HEK293 (cell line): ENCODE results near the gene PDE11A.

Experiments
- CTCF ChIA-PET: fragments of 350-600 bp; formaldehyde crosslinking; extraction: SDS; loops from one replicate; lab custom pipeline; 2021; ENCODE audit warnings: antibody characterized with exemption; lab: Yijun Ruan, JAX
- POLR2A ChIA-PET: fragments of 300-600 bp; formaldehyde crosslinking; extraction: SDS; loops from one replicate; lab custom pipeline; 2020; ENCODE audit warnings: antibody characterized with exemption, inconsistent platforms; lab: Yijun Ruan, JAX
- H3K27ac ChIP-seq: fragments of 200-500 bp; sonication (Bioruptor generic); 2 replicates; pipeline ENCODE4 v1.5.1; 2014; ENCODE audit warnings: low read depth, low read length, control low read depth, inconsistent platforms; ENCODE audit errors: extremely low read depth
- H3K36me3 ChIP-seq, 2 experiments: fragments of 200-500 bp in 1 of 2; sonication (Bioruptor generic) in 1 of 2; 1 replicate in 1 of 2; 2 replicates in 1 of 2; pipeline ENCODE4 v1.5.1; 2014 to 2017; ENCODE audit warnings: inconsistent platforms in 2 of 2, low read length in 2 of 2; ENCODE audit not compliant: control insufficient read depth in 2 of 2, insufficient read depth in 1 of 2
- H3K4me1 ChIP-seq: fragments of 200-500 bp; sonication (Bioruptor generic); 2 replicates; pipeline ENCODE4 v1.5.1; 2014; ENCODE audit warnings: mild to moderate bottlenecking, low read length, inconsistent platforms; ENCODE audit not compliant: control insufficient read depth, insufficient read depth
- H3K4me3 ChIP-seq: 2 replicates; pipeline ENCODE4 v1.5.1; 2011; ENCODE audit warnings: low read depth, mild to moderate bottlenecking, control low read depth, low read length, moderate library complexity
- H3K9me3 ChIP-seq: fragments of 200-500 bp; sonication (Bioruptor generic); 2 replicates; pipeline ENCODE4 v1.5.1; 2014; ENCODE audit warnings: low read depth, low read length, inconsistent platforms; ENCODE audit not compliant: control insufficient read depth, insufficient read depth
- BCL6B ChIP-seq: fragments of 450-650 bp; formaldehyde crosslinking; IDR thresholded peaks from 2 replicates; pipeline ENCODE4 v1.5.1; 2017; ENCODE audit warnings: missing biosample characterization, missing genetic modification characterization
- GFI1B ChIP-seq: fragments of 450-650 bp; formaldehyde crosslinking; IDR thresholded peaks from 2 replicates; pipeline ENCODE4 v1.5.1; 2016; ENCODE audit warnings: missing biosample characterization, missing genetic modification characterization
- GLIS1 ChIP-seq: fragments of 450-650 bp; formaldehyde crosslinking; IDR thresholded peaks from 2 replicates; pipeline ENCODE4 v1.5.1; 2016; ENCODE audit warnings: missing biosample characterization, missing genetic modification characterization
- KLF17 ChIP-seq: fragments of 450-650 bp; formaldehyde crosslinking; IDR thresholded peaks from 2 replicates; pipeline ENCODE4 v1.5.1; 2016; ENCODE audit warnings: missing biosample characterization, missing genetic modification characterization
- OSR2 ChIP-seq: fragments of 450-650 bp; formaldehyde crosslinking; IDR thresholded peaks from 2 replicates; pipeline ENCODE4 v1.5.1; 2016; ENCODE audit warnings: missing biosample characterization, missing genetic modification characterization
- REPIN1 ChIP-seq: fragments of 450-650 bp; formaldehyde crosslinking; IDR thresholded peaks from 2 replicates; pipeline ENCODE4 v1.5.1; 2017; ENCODE audit warnings: missing biosample characterization, missing genetic modification characterization, low read depth
- ZBTB21 ChIP-seq: fragments of 450-650 bp; formaldehyde crosslinking; IDR thresholded peaks from 2 replicates; pipeline ENCODE4 v1.5.1; 2017; ENCODE audit warnings: missing biosample characterization, missing genetic modification characterization
- ZIC2 ChIP-seq: fragments of 450-650 bp; formaldehyde crosslinking; IDR thresholded peaks from 2 replicates; pipeline ENCODE4 v1.5.1; 2016; ENCODE audit warnings: missing biosample characterization, missing genetic modification characterization
- ZNF121 ChIP-seq: fragments of 450-650 bp; formaldehyde crosslinking; IDR thresholded peaks from 2 replicates; pipeline ENCODE4 v1.5.1; 2016; ENCODE audit warnings: missing biosample characterization, missing genetic modification characterization
- ZNF202 ChIP-seq: fragments of 450-650 bp; formaldehyde crosslinking; IDR thresholded peaks from 2 replicates; pipeline ENCODE4 v1.5.1; 2016; ENCODE audit warnings: missing biosample characterization, missing genetic modification characterization, borderline replicate concordance
- ZNF223 ChIP-seq: fragments of 450-650 bp; formaldehyde crosslinking; IDR thresholded peaks from 2 replicates; pipeline ENCODE4 v1.5.1; 2016; ENCODE audit warnings: missing biosample characterization, missing genetic modification characterization
- ZNF23 ChIP-seq: fragments of 450-650 bp; formaldehyde crosslinking; IDR thresholded peaks from 2 replicates; pipeline ENCODE4 v1.5.1; 2016; ENCODE audit warnings: missing biosample characterization, missing genetic modification characterization, borderline replicate concordance
- ZNF391 ChIP-seq: fragments of 450-650 bp; formaldehyde crosslinking; IDR thresholded peaks from 2 replicates; pipeline ENCODE4 v1.5.1; 2016; ENCODE audit warnings: low read depth, missing biosample characterization, missing genetic modification characterization, borderline replicate concordance
- ZNF626 ChIP-seq: fragments of 450-650 bp; sonication (Bioruptor Pico); formaldehyde crosslinking; IDR thresholded peaks from 2 replicates; pipeline ENCODE4 v1.5.1; 2018; ENCODE audit warnings: missing biosample characterization, missing genetic modification characterization, inconsistent platforms
- ZNF768 ChIP-seq: fragments of 450-650 bp; formaldehyde crosslinking; IDR thresholded peaks from 2 replicates; pipeline ENCODE4 v1.5.1; 2018; ENCODE audit warnings: missing biosample characterization, mild to moderate bottlenecking, missing genetic modification characterization
- ZSCAN23 ChIP-seq: fragments of 450-650 bp; formaldehyde crosslinking; IDR thresholded peaks from 2 replicates; pipeline ENCODE4 v1.5.1; 2016; ENCODE audit warnings: missing biosample characterization, missing genetic modification characterization
- ZXDB ChIP-seq: fragments of 450-650 bp; formaldehyde crosslinking; IDR thresholded peaks from 2 replicates; pipeline ENCODE4 v1.5.1; 2016; ENCODE audit warnings: missing biosample characterization, missing genetic modification characterization
- TF ChIP-seq, protein P1 (sequence below): fragments of 450-650 bp; IDR thresholded peaks from 2 replicates; pipeline ENCODE4 v1.5.1; 2018; ENCODE audit warnings: missing biosample characterization, missing genetic modification characterization
- TF ChIP-seq, protein P2 (sequence below): fragments of 450-650 bp; formaldehyde crosslinking; IDR thresholded peaks from 2 replicates; pipeline ENCODE4 v1.5.1; 2016; ENCODE audit warnings: missing biosample characterization, missing genetic modification characterization, borderline replicate concordance
- TF ChIP-seq, protein P3 (sequence below): fragments of 450-650 bp; formaldehyde crosslinking; IDR thresholded peaks from 2 replicates; pipeline ENCODE4 v1.5.1; 2016; ENCODE audit warnings: missing biosample characterization, missing genetic modification characterization, low read depth

PDE11A gene

DNA sequence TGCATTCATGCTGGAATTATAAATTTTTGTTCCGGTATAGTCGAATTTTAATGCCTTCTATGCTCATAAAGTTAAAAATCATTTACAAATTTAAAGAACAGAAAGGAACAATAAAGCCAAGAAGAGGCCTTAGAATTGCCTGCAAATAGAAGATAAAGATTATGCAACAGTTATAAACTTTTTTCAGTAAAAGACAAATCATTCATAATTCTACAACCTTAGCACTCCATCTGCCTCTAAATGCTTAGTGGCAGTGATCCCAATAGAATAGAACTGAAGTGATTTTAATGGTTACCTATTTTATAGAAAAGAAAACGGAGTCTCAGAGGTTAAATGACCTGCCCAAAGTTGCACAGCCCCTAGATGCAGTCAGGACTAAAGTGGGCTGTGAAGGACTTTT lies 468.8 kb downstream of the PDE11A start:
- TF ChIP-seq, protein P1, sequence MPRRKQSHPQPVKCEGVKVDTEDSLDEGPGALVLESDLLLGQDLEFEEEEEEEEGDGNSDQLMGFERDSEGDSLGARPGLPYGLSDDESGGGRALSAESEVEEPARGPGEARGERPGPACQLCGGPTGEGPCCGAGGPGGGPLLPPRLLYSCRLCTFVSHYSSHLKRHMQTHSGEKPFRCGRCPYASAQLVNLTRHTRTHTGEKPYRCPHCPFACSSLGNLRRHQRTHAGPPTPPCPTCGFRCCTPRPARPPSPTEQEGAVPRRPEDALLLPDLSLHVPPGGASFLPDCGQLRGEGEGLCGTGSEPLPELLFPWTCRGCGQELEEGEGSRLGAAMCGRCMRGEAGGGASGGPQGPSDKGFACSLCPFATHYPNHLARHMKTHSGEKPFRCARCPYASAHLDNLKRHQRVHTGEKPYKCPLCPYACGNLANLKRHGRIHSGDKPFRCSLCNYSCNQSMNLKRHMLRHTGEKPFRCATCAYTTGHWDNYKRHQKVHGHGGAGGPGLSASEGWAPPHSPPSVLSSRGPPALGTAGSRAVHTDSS = no peak
- TF ChIP-seq ZNF768 (tag by site-specific recombination) (no peak), KLF17 (tag by site-specific recombination) (no peak), ZNF626 (tag by site-specific recombination) (no peak), ZNF121 (tag by site-specific recombination) (no peak), ZNF223 (no peak), ZNF391 (tag by site-specific recombination) (no peak), GFI1B (tag by site-specific recombination) (no peak), ZBTB21 (tag by site-specific recombination) (no peak), ZIC2 (tag by site-specific recombination) (no peak), GLIS1 (tag by site-specific recombination) (no peak)
- Histone ChIP-seq H3K36me3 (no peaks in the 10 kb centered on the region), H3K4me1 (no peaks in the 10 kb centered on the region), H3K4me3 (no peak overlapping the region), H3K9me3 (no peaks in the 10 kb centered on the region), H3K27ac (no peak overlapping the region)
- POLR2A ChIA-PET = no interaction called here
- CTCF ChIA-PET = interaction anchor here (0.6 to 2.0 kb wide), 25 partner anchors 10 to 439 kb away, joined by 3 to 19 read pairs (median 7); no protein-coding TSS in a partner anchor

DNA sequence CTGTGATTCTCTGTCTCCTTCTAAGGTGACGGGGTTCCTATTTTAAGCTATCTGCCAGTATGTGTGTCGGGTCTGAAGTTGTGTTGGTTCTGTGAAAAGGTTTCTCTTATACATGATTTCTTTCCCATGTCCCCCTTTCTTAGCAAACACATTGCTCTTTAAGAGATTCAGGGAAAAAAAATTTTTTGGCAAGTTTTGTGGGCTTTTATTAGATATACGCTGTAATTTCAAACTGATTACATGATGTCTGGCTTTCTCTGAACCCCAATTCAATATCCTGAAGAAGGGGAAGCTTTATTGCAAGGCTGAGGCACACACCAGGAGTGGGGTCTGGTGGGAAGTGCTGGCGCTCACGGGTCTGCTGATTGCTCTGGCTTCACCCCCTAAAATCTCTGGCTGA lies 469.4 kb downstream of the PDE11A start:
- Histone ChIP-seq H3K9me3 (no peaks in the 10 kb centered on the region), H3K4me3 (no peak overlapping the region), H3K27ac (no peak overlapping the region), H3K36me3 (no peaks in the 10 kb centered on the region), H3K4me1 (no peaks in the 10 kb centered on the region)
- ChIA-PET CTCF (interaction anchor here (1.0 to 2.0 kb wide), 7 partner anchors 11 to 268 kb away, joined by 3 to 18 read pairs (median 5); no protein-coding TSS in a partner anchor), POLR2A (no interaction called here)
- TF ChIP-seq REPIN1 (tag by site-specific recombination) = no peak
- TF ChIP-seq, protein P2, sequence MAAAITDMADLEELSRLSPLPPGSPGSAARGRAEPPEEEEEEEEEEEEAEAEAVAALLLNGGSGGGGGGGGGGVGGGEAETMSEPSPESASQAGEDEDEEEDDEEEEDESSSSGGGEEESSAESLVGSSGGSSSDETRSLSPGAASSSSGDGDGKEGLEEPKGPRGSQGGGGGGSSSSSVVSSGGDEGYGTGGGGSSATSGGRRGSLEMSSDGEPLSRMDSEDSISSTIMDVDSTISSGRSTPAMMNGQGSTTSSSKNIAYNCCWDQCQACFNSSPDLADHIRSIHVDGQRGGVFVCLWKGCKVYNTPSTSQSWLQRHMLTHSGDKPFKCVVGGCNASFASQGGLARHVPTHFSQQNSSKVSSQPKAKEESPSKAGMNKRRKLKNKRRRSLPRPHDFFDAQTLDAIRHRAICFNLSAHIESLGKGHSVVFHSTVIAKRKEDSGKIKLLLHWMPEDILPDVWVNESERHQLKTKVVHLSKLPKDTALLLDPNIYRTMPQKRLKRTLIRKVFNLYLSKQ (tag by site-specific recombination) = no peak
- TF ChIP-seq ZNF202 (tag by site-specific recombination) = no peak
- TF ChIP-seq ZSCAN23 (tag by site-specific recombination) = no peak
- TF ChIP-seq ZNF23 (tag by site-specific recombination) = no peak
- no peak for TF ChIP-seq BCL6B
- TF ChIP-seq ZNF626 (tag by site-specific recombination) = no peak
- no peak for TF ChIP-seq ZXDB (tag by site-specific recombination)
- no peak for TF ChIP-seq OSR2 (tag by site-specific recombination)
- TF ChIP-seq, protein P3, sequence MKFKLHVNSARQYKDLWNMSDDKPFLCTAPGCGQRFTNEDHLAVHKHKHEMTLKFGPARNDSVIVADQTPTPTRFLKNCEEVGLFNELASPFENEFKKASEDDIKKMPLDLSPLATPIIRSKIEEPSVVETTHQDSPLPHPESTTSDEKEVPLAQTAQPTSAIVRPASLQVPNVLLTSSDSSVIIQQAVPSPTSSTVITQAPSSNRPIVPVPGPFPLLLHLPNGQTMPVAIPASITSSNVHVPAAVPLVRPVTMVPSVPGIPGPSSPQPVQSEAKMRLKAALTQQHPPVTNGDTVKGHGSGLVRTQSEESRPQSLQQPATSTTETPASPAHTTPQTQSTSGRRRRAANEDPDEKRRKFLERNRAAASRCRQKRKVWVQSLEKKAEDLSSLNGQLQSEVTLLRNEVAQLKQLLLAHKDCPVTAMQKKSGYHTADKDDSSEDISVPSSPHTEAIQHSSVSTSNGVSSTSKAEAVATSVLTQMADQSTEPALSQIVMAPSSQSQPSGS = no peak
